K562 (cell line): ENCODE results near the gene EXOC3L2. TPM values are rescaled to one million over a fixed set of nuclear protein-coding genes. Genes with fewer than 3 reads are reported as not detected.
A peak's percentile ranks its signal among the peaks of the same experiment; 100 is the strongest.

Experiments used
- NFRKB ChIP-seq: fragments of 450-650 bp; IDR thresholded peaks from 2 replicates; pipeline ENCODE4 v1.6.1; 2016; ENCODE audit warnings: low read depth
- SETDB1 ChIP-seq: IDR thresholded peaks from one replicate; pipeline ENCODE4 v1.6.1; 2012; ENCODE audit warnings: low read length, control low read depth, inconsistent platforms
- SP2 ChIP-seq: IDR thresholded peaks from 2 replicates; pipeline ENCODE4 v1.6.1; 2011; ENCODE audit warnings: mild to moderate bottlenecking, low read depth, low read length, moderate library complexity; ENCODE audit not compliant: poor library complexity, severe bottlenecking; ENCODE audit errors: extremely low read depth
- TEAD4 ChIP-seq, 2 experiments: sonication (generic) in 1 of 2; formaldehyde crosslinking in 1 of 2; IDR thresholded peaks; 2 replicates each; pipeline versions ENCODE4 v1.6.1 to v1.8.0; 2012 to 2022; ENCODE audit warnings: borderline replicate concordance in 1 of 2, inconsistent platforms in 1 of 2, low read length in 1 of 2, mild to moderate bottlenecking in 1 of 2, missing genetic modification reagents in 1 of 2
- ZNF212 ChIP-seq: fragments of 450-650 bp; formaldehyde crosslinking; IDR thresholded peaks from 2 replicates; pipeline ENCODE4 v1.4.0; 2020; ENCODE audit warnings: mild to moderate bottlenecking
- ZNF780A ChIP-seq: fragments of 250-450 bp; sonication (Bioruptor Pico); IDR thresholded peaks from 2 replicates; pipeline ENCODE4 v1.5.0; 2021; ENCODE audit warnings: mild to moderate bottlenecking
- polyA plus RNA-seq, 8 experiments: library from polyadenylated mRNA; depleted of rRNA in 4 of 8; stranded (reverse) in 5 of 8; unstranded in 3 of 8; fragments of >200 nt; fragmentation: Nextera tagmentation in 2 of 8; fragmentation: Illumina TruSeq in 1 of 8; extraction: Ambion mirVana in 2 of 8; extraction: Trizol in 1 of 8; gene quantifications; 2 replicates each; pipeline versions ENCODE4 v1.2.1 to v1.2.3, GENCODE V29; 2011 to 2014; ENCODE audit warnings: inconsistent platforms in 1 of 8, missing spikeins in 1 of 8
- total RNA-seq, 7 experiments: library from RNA; depleted of rRNA in 6 of 7; stranded (reverse); fragments of >200 nt in 6 of 7; fragmentation: Illumina TruSeq in 2 of 7; extraction: Trizol in 2 of 7; gene quantifications; 2 replicates each; pipeline versions ENCODE4 v1.2.1 to v1.2.3, GENCODE V29; 2011 to 2021; ENCODE audit warnings: low replicate concordance in 1 of 7
- TF ChIP-seq, protein P1 (sequence below): IDR thresholded peaks from 3 replicates; pipeline ENCODE4 v1.6.1; 2011; ENCODE audit warnings: borderline replicate concordance, mild to moderate bottlenecking; ENCODE audit not compliant: insufficient read length, insufficient read depth
- TF ChIP-seq, protein P2 (sequence below): fragments of 450-650 bp; IDR thresholded peaks from 2 replicates; pipeline ENCODE4 v1.6.1; 2016; ENCODE audit warnings: mild to moderate bottlenecking, moderate library complexity
- TF ChIP-seq, protein P3 (sequence below): sonication (generic); formaldehyde crosslinking; IDR thresholded peaks from 2 replicates; pipeline ENCODE4 v1.8.1; 2023; ENCODE audit warnings: mild to moderate bottlenecking, missing genetic modification reagents, moderate library complexity
- TF ChIP-seq, protein P4 (sequence below), 2 experiments: fragments of 450-650 bp; conservative IDR thresholded peaks; 2 replicates each; pipeline ENCODE4 v1.6.1; 2017; ENCODE audit warnings: mild to moderate bottlenecking in 2 of 2, moderate library complexity in 2 of 2

Gene EXOC3L2
- total and polyA plus RNA-seq, 9 of the 15 experiments (the other 6 are each of a cell fraction or from before 2014, with no cell fraction given) = 0.31 to 19.0 (median 2.4) TPM

DNA sequence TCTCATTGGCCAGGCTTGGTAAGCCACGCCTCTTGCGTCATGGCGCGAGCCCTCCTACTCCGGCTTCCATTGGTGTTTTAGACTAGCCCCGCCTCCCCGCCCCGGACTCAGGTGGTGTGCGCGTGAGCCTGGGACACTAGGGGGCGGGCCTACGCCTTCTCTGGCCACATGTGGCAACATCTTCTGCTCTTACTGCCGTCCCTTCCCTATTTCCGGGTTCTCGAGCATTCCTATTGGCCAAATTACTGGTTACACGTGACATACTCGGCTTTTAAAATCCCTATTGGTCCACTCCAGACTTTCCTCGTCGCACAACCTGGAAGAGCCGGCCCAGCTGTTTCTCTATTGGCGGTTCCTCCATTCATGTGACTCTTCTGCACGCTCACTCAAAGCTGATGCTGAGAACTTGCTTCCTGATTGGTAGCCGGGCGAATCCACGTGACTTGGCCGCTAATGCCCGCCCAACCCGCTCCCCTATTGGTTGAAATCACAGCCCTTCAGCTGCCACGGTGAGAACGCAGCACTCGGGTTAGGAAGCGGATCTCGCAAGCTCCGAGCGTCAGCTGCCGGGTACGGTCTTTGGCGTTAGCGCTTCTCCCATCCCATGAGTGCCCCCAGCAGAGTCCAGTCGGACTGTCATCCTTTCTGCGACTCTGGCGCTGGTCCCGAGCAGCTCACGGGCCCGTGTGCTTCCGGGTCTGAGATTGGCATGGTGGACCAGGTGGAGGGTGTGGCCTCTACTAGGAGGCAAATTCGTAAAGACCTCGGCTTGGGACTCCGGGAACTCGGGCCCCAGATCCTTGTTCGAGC is 66.7 kb downstream of the EXOC3L2 start, which contains the start of gene BLOC1S3 (continued):
- TF ChIP-seq, protein P1, sequence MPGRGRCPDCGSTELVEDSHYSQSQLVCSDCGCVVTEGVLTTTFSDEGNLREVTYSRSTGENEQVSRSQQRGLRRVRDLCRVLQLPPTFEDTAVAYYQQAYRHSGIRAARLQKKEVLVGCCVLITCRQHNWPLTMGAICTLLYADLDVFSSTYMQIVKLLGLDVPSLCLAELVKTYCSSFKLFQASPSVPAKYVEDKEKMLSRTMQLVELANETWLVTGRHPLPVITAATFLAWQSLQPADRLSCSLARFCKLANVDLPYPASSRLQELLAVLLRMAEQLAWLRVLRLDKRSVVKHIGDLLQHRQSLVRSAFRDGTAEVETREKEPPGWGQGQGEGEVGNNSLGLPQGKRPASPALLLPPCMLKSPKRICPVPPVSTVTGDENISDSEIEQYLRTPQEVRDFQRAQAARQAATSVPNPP = no peak
- TF ChIP-seq SP2 (peak; percentile 56), TEAD4 (IDR thresholded peaks at IDR 0.05; ENCODE audit: low read length) (no peak), TEAD4 (CRISPR knock-in tag; IDR thresholded peaks at IDR 0.05; ENCODE audit: borderline replicate concordance) (no peak), ZNF212 (no peak), NFRKB (no peak), ZNF780A (CRISPR knock-in tag) (no peak), SETDB1 (no peak)
- TF ChIP-seq, protein P2, sequence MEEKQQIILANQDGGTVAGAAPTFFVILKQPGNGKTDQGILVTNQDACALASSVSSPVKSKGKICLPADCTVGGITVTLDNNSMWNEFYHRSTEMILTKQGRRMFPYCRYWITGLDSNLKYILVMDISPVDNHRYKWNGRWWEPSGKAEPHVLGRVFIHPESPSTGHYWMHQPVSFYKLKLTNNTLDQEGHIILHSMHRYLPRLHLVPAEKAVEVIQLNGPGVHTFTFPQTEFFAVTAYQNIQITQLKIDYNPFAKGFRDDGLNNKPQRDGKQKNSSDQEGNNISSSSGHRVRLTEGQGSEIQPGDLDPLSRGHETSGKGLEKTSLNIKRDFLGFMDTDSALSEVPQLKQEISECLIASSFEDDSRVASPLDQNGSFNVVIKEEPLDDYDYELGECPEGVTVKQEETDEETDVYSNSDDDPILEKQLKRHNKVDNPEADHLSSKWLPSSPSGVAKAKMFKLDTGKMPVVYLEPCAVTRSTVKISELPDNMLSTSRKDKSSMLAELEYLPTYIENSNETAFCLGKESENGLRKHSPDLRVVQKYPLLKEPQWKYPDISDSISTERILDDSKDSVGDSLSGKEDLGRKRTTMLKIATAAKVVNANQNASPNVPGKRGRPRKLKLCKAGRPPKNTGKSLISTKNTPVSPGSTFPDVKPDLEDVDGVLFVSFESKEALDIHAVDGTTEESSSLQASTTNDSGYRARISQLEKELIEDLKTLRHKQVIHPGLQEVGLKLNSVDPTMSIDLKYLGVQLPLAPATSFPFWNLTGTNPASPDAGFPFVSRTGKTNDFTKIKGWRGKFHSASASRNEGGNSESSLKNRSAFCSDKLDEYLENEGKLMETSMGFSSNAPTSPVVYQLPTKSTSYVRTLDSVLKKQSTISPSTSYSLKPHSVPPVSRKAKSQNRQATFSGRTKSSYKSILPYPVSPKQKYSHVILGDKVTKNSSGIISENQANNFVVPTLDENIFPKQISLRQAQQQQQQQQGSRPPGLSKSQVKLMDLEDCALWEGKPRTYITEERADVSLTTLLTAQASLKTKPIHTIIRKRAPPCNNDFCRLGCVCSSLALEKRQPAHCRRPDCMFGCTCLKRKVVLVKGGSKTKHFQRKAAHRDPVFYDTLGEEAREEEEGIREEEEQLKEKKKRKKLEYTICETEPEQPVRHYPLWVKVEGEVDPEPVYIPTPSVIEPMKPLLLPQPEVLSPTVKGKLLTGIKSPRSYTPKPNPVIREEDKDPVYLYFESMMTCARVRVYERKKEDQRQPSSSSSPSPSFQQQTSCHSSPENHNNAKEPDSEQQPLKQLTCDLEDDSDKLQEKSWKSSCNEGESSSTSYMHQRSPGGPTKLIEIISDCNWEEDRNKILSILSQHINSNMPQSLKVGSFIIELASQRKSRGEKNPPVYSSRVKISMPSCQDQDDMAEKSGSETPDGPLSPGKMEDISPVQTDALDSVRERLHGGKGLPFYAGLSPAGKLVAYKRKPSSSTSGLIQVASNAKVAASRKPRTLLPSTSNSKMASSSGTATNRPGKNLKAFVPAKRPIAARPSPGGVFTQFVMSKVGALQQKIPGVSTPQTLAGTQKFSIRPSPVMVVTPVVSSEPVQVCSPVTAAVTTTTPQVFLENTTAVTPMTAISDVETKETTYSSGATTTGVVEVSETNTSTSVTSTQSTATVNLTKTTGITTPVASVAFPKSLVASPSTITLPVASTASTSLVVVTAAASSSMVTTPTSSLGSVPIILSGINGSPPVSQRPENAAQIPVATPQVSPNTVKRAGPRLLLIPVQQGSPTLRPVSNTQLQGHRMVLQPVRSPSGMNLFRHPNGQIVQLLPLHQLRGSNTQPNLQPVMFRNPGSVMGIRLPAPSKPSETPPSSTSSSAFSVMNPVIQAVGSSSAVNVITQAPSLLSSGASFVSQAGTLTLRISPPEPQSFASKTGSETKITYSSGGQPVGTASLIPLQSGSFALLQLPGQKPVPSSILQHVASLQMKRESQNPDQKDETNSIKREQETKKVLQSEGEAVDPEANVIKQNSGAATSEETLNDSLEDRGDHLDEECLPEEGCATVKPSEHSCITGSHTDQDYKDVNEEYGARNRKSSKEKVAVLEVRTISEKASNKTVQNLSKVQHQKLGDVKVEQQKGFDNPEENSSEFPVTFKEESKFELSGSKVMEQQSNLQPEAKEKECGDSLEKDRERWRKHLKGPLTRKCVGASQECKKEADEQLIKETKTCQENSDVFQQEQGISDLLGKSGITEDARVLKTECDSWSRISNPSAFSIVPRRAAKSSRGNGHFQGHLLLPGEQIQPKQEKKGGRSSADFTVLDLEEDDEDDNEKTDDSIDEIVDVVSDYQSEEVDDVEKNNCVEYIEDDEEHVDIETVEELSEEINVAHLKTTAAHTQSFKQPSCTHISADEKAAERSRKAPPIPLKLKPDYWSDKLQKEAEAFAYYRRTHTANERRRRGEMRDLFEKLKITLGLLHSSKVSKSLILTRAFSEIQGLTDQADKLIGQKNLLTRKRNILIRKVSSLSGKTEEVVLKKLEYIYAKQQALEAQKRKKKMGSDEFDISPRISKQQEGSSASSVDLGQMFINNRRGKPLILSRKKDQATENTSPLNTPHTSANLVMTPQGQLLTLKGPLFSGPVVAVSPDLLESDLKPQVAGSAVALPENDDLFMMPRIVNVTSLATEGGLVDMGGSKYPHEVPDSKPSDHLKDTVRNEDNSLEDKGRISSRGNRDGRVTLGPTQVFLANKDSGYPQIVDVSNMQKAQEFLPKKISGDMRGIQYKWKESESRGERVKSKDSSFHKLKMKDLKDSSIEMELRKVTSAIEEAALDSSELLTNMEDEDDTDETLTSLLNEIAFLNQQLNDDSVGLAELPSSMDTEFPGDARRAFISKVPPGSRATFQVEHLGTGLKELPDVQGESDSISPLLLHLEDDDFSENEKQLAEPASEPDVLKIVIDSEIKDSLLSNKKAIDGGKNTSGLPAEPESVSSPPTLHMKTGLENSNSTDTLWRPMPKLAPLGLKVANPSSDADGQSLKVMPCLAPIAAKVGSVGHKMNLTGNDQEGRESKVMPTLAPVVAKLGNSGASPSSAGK = peak; percentile 67; the same call in 1 of the 2 replicates
- TF ChIP-seq, protein P3, sequence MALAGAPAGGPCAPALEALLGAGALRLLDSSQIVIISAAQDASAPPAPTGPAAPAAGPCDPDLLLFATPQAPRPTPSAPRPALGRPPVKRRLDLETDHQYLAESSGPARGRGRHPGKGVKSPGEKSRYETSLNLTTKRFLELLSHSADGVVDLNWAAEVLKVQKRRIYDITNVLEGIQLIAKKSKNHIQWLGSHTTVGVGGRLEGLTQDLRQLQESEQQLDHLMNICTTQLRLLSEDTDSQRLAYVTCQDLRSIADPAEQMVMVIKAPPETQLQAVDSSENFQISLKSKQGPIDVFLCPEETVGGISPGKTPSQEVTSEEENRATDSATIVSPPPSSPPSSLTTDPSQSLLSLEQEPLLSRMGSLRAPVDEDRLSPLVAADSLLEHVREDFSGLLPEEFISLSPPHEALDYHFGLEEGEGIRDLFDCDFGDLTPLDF (CRISPR knock-in tag) = peak; percentile 57; the same call in 1 of the 2 replicates
- TF ChIP-seq, protein P4, sequence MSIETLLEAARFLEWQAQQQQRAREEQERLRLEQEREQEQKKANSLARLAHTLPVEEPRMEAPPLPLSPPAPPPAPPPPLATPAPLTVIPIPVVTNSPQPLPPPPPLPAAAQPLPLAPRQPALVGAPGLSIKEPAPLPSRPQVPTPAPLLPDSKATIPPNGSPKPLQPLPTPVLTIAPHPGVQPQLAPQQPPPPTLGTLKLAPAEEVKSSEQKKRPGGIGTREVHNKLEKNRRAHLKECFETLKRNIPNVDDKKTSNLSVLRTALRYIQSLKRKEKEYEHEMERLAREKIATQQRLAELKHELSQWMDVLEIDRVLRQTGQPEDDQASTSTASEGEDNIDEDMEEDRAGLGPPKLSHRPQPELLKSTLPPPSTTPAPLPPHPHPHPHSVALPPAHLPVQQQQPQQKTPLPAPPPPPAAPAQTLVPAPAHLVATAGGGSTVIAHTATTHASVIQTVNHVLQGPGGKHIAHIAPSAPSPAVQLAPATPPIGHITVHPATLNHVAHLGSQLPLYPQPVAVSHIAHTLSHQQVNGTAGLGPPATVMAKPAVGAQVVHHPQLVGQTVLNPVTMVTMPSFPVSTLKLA (conservative IDR thresholded peaks at IDR 0.05) = peak; percentile 100
